Measurements from ENCODE around the gene PRR14. TPM values are rescaled to one million over a fixed set of nuclear protein-coding genes. Genes with fewer than 3 reads are reported as not detected.

PRR14 gene
- total and polyA plus RNA-seq, 12 donors, result 9.6 to 204 (median 39.3) TPM

DNA sequence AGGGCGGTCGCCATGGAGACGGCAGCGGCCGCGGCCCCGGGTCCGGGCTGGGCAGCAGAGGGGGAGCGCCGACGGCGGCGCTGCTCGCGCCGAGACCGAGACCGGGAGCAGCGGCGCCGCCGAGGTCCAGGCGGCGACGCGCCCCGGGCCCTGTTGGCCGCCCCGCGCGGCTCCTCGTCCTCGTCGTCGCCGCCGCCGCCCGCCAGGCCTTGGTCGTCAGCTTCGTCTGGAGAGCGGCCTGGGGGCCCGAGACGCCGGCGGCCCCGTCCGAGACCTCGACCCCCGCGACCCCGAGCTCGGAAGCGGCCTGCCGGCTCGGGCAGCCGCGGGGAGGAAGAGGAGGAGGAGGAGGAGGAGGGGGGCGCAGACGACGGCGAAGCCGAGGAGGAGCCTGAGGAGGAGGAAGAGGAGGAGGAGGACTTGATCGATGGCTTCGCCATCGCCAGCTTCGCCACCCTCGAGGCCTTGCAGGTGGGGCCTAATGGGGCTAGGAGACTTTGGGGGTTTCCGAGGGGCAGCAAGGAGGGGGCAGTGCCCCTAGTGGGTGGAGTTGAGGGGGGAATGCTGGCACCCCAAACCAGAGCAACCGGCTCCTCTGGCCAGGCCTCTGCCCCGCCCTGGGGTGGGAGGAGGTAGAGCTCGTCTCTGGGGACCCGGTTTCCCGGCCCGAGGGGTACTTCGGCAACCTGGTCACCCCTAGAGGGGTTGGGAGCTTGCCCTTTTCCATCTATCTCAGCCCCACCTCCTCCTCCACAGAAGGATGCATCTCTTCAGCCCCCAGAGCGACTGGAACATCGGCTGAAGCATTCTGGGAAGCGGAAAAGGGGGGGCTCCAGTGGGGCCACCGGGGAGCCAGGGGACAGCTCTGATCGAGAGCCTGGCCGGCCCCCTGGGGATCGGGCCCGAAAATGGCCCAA lies 9.0 kb downstream of the PRR14 start:
- intact Hi-C loops (cut with DNase I), result no loop called here
- H3K4me1 ChIP-seq (replicated peaks in 1 of 2), result peaks cover 33 to 52% of the 10 kb centered on the region in 2 donors

DNA sequence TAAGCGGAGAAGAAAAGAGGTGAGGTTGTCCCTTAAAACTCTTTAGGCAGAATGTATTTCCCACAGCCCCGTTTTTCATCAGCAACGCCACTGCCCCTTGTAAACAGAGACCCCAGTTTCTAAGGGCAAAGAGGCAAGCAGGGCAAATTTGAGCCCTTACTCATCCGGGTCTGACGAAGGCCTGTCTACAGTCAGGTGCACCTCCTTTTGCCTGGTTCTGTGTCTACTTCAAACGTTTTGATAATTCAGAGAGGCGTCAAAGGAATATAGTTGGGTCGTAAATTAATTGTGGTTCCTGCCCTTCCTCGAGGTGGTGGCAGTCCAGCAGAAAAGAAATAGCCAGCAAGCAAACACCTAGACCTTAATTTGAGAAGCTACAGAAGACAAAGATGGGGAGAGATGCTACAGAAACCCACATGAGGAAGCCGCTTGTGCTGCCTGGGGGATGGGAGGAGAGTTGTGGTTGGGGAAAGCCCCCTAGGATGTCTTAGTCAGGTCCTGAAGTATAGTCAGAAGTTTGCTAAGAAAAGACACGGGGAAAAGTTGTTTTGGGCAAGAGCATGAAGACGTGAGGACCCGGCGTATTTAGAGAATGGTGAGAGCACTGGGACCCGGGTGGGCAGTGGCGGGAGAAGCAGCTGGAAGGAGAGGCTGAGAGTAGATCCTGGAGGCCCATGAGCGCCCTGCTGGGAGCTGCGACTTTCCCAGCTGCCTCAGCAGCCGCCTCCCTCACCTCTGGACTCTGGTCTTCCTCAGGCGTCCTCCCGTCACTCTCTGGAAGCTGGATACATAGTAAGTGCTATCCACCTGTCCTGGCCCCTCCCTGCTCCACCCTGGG lies 9.9 kb downstream of the PRR14 start:
- peaks cover 33 to 52% of the 10 kb centered on the region in 2 donors for H3K4me1 ChIP-seq (replicated peaks in 1 of 2)
- H3K4me3 ChIP-seq, result peak overlapping the region; percentile 79 to 97 (median 90)
- intact Hi-C loops (cut with DNase I), result no loop called here
- no peaks in the 10 kb centered on the region for H3K27me3 ChIP-seq
- DNase-seq, result peak in 2 of 7 donors; percentile 25 to 28
- TF ChIP-seq, protein P1, sequence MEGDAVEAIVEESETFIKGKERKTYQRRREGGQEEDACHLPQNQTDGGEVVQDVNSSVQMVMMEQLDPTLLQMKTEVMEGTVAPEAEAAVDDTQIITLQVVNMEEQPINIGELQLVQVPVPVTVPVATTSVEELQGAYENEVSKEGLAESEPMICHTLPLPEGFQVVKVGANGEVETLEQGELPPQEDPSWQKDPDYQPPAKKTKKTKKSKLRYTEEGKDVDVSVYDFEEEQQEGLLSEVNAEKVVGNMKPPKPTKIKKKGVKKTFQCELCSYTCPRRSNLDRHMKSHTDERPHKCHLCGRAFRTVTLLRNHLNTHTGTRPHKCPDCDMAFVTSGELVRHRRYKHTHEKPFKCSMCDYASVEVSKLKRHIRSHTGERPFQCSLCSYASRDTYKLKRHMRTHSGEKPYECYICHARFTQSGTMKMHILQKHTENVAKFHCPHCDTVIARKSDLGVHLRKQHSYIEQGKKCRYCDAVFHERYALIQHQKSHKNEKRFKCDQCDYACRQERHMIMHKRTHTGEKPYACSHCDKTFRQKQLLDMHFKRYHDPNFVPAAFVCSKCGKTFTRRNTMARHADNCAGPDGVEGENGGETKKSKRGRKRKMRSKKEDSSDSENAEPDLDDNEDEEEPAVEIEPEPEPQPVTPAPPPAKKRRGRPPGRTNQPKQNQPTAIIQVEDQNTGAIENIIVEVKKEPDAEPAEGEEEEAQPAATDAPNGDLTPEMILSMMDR (IDR thresholded peaks at IDR 0.05), result no peak
- TF ChIP-seq POLR2A (IDR thresholded peaks at IDR 0.05), result no peak
- WGBS, 4 donors, result 37 to 39% (median 39%) methylated on average over 21 of the region's 21 CpGs
- peak overlapping the region in 4 of 5 donors; percentile 94 to 99 (median 97) for H3K27ac ChIP-seq
- H3K9me3 ChIP-seq (replicated peaks in 1 of 3), result no peaks in the 10 kb centered on the region
- peaks cover 0 to 61% of the 10 kb centered on the region in 2 donors for H3K36me3 ChIP-seq (replicated peaks in 1 of 2)

More for the DNA sequence above, 9.0 kb downstream of the PRR14 start:
- 1 to 3% (median 1%) methylated on average over 17 to 83 of the region's 84 CpGs for WGBS, 4 donors
- Histone ChIP-seq H3K27ac (peak overlapping the region; percentile 61 to 99 (median 96)), H3K4me3 (peak overlapping the region; percentile 79 to 97 (median 90)), H3K9me3 (replicated peaks in 1 of 3) (no peaks in the 10 kb centered on the region), H3K36me3 (replicated peaks in 1 of 2) (peaks cover 0 to 61% of the 10 kb centered on the region in 2 donors), H3K27me3 (no peaks in the 10 kb centered on the region)
- DNase-seq, result peak in 5 of 7 donors; percentile 24 to 63 (median 52)
- TF ChIP-seq, protein P1 (IDR thresholded peaks at IDR 0.05), result no peak
- peak in 1 of 2 donors; percentile 23 for TF ChIP-seq POLR2A (IDR thresholded peaks at IDR 0.05)

DNA sequence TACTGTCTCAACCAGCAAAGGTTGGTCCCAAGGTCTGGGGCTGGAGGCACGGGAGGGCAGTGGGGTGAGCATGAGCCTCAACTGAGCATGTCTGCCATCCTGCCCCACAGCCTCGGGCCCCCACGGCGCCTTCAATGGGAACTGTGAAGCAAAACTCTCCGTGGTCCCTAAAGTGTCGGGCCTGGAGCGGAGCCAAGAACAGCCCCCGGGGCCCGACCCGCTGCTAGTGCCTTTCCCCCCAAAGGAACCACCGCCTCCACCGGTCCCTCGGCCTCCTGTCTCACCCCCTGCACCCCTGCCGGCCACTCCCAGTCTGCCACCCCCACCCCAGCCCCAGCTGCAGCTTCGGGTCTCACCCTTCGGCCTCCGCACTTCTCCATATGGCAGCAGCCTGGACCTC lies 11.7 kb downstream of the PRR14 start:
- Histone ChIP-seq H3K4me3 (no peak overlapping the region), H3K4me1 (replicated peaks in 1 of 2) (peaks cover 26 to 42% of the 10 kb centered on the region in 2 donors), H3K27ac (no peak overlapping the region), H3K36me3 (replicated peaks in 1 of 2) (peaks cover 0 to 66% of the 10 kb centered on the region in 2 donors), H3K9me3 (replicated peaks in 1 of 3) (no peaks in the 10 kb centered on the region), H3K27me3 (no peaks in the 10 kb centered on the region)
- intact Hi-C loops (cut with DNase I), result no loop called here
- 73 to 79% (median 76%) methylated on average over 8 to 17 of the region's 17 CpGs for WGBS, 4 donors
- peak in 2 of 7 donors; percentile 31 to 32 for DNase-seq
- TF ChIP-seq, protein P1 (IDR thresholded peaks at IDR 0.05), result no peak

DNA sequence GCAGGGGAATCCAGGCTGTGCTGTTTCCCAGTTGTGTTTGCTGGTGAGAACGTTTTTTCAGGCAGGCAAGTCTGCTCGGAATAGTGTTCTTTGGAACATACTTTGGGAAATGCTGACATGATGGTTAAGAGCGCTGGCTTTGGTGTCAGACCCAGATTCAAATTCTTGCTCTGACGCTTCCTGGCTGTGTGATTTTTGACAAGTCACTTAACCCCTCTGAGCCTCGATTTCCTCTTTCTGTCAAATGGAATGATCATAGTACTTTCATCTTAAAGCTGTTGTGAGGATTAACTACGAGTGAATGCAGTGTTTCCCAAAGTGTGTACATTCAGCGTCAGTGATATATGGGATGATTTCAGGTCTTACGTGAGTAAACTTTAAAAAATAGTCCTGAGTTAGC lies 12.3 kb downstream of the PRR14 start:
- TF ChIP-seq, protein P1 (IDR thresholded peaks at IDR 0.05), result no peak
- no peak for TF ChIP-seq POLR2A (IDR thresholded peaks at IDR 0.05)
- intact Hi-C loops (cut with DNase I), result no loop called here
- no peaks in the 10 kb centered on the region for H3K9me3 ChIP-seq (replicated peaks in 1 of 3)
- H3K4me1 ChIP-seq (replicated peaks in 1 of 2), result peaks cover 24 to 39% of the 10 kb centered on the region in 2 donors
- H3K27ac ChIP-seq, result no peak overlapping the region
- H3K4me3 ChIP-seq, result no peak overlapping the region
- WGBS, 4 donors, result 80 to 82% (median 81%) methylated on average over 8 of the region's 8 CpGs
- DNase-seq, result no peak
- H3K36me3 ChIP-seq (replicated peaks in 1 of 2), result peaks cover 0 to 72% of the 10 kb centered on the region in 2 donors
- H3K27me3 ChIP-seq, result no peaks in the 10 kb centered on the region

Data from adrenal gland (tissue), 12 donors.